Gastroesophageal sphincter (tissue), 3 donors: Measurements from ENCODE around the gene PRKG1.

Experiments used
- CTCF ChIP-seq, 4 experiments: fragments of 200-600 bp in 2 of 4; fragments of 450-650 bp in 2 of 4; sonication (generic) in 1 of 4; IDR thresholded peaks; one replicate each; pipeline ENCODE4 v1.5.1; 2017 to 2019; ENCODE audit warnings: antibody characterized with exemption in 4 of 4, mild to moderate bottlenecking in 2 of 4, moderate library complexity in 2 of 4
- EP300 ChIP-seq: sonication (generic); formaldehyde crosslinking; IDR thresholded peaks from one replicate; pipeline ENCODE4 v1.6.1; 2017; ENCODE audit warnings: antibody characterized with exemption, mild to moderate bottlenecking
- POLR2A ChIP-seq, 2 donors: fragments of 450-650 bp; IDR thresholded peaks; one replicate each; pipeline ENCODE4 v1.6.1; 2017; ENCODE audit warnings: antibody characterized with exemption in 2 of 2, mild to moderate bottlenecking in 2 of 2, moderate library complexity in 1 of 2
- POLR2AphosphoS5 ChIP-seq: sonication (generic); formaldehyde crosslinking; IDR thresholded peaks from one replicate; pipeline ENCODE4 v1.6.1; 2017; ENCODE audit warnings: antibody characterized with exemption

- TF ChIP-seq CTCF (IDR thresholded peaks at IDR 0.05): no peak
- no peak for TF ChIP-seq POLR2A (IDR thresholded peaks at IDR 0.05)
- TF ChIP-seq EP300: no peak
- TF ChIP-seq POLR2AphosphoS5: no peak
These were observed 292.8 kb downstream of the PRKG1 start for GRCh38 chr10:51367127-51367526.
